Loucy (cell line): Measurements from ENCODE around the gene KRT14.

Experiments used
- CTCF ChIP-seq: fragments of 200-600 bp; sonication (generic); conservative IDR thresholded peaks from 2 replicates; pipeline ENCODE4 v1.5.1; 2014; ENCODE audit warnings: mild to moderate bottlenecking, antibody characterized with exemption, low read length
- EZH2phosphoT487 ChIP-seq: fragments of 200-600 bp; IDR thresholded peaks from 2 replicates; pipeline ENCODE4 v1.6.1; 2018; ENCODE audit warnings: antibody characterized with exemption, mild to moderate bottlenecking, moderate library complexity, borderline replicate concordance

GRCh38 chr17:41625602-41626001 is 38.9 kb upstream of the KRT14 start:
- TF ChIP-seq CTCF (no peak), EZH2phosphoT487 (no peak)
